Posterior vena cava (tissue), 2 donors: ENCODE measurements around the gene HAVCR2. TPM values are rescaled to one million over a fixed set of nuclear protein-coding genes. Genes with fewer than 3 reads are reported as not detected.
"Not testable (repeated sequence)": the region's sequence is repeated elsewhere in the genome, so short reads cannot be mapped to it uniquely, and the experiment has no call there.

ENCODE experiments used
- DNase-seq: peaks from one replicate; pipeline ENCODE4 v3.0.0-alpha.2; 2020; ENCODE audit warnings: low spot score
- intact Hi-C, 2 donors: fragments of 100-400 bp; cut with DNase I; formaldehyde crosslinking; loops; one replicate each; pipeline versions ENCODE4 v1.14.1 to v1.14.2; 2022 to 2023
- total RNA-seq, 2 donors: library from RNA; stranded (reverse); fragmentation: NEBNext Ultra II Directional; extraction: Animal tissue kit (Norgen Biotek cat#: 25700); gene quantifications; one replicate each; pipeline ENCODE4 v1.2.1, GENCODE V29; 2021
- donor health status: DM: yes; HTN: yes; CAD: no.
- donor health status: DM: yes; HTN: yes; CAD: no.

HAVCR2 gene
- total RNA-seq, 2 donors from 2014 or later, result 8.4 to 16.1 TPM

- DNase-seq, result no peak
Measured at GRCh38 chr5:157051604-157052245, 57.1 kb downstream of the HAVCR2 start.

GRCh38 chr5:157050050-157050449, 58.8 kb downstream of the HAVCR2 start:
- intact Hi-C loops, result no loop called here
- no peak for DNase-seq

More at GRCh38 chr5:157051604-157052245, 57.1 kb downstream of the HAVCR2 start:
- intact Hi-C loops, result no loop called here

DNA sequence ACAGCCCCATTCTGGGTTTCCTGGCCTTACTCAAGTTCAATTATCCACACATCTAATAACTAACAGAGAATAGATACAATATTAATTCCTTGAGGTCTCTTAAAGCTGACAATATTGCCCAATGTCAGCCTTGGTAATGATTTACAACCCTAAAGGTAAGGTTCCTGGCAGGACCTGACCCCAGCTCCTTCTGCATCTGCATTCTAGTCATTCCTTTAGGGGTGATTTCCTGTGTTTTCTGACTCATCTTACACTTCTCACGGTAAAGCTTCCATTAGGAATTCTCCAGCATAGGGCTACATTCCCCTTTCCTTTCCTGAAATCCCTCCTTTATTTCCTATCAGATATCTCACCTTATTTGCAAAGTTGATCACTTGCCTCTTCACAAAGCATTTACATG, 59.2 kb downstream of the HAVCR2 start:
- DNase-seq, result no peak
- intact Hi-C loops, result no loop called here

- no peak for DNase-seq
- intact Hi-C loops, result no loop called here
Measured at GRCh38 chr5:157047898-157048297, 60.9 kb downstream of the HAVCR2 start.

- intact Hi-C loops, DNase-seq: not testable (repeated sequence)
Measured at GRCh38 chr5:157047016-157047415, 61.8 kb downstream of the HAVCR2 start.

- DNase-seq, result no peak
- intact Hi-C loops, result no loop called here
Measured at GRCh38 chr5:157046041-157046440, 62.8 kb downstream of the HAVCR2 start.

DNA sequence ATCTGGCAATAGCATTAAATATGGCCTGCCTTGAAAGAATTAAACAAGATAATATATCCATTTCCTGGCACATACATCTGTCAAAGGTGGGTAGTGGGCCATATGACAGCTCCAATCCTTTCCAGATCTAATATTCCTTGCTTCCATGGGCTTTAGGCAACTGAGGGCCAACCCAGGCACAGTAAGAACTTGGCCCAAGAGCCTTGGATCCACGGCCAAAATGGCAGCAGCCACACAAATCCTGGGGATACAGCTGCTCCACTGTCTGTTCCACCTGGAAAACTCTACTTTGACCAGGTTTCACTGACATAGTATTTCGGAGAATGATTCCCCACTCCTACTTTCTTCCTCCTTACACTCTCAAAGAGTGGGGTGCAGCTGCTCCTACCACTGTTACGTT, 63.2 kb downstream of the HAVCR2 start:
- no peak for DNase-seq
- intact Hi-C loops, result no loop called here

DNA sequence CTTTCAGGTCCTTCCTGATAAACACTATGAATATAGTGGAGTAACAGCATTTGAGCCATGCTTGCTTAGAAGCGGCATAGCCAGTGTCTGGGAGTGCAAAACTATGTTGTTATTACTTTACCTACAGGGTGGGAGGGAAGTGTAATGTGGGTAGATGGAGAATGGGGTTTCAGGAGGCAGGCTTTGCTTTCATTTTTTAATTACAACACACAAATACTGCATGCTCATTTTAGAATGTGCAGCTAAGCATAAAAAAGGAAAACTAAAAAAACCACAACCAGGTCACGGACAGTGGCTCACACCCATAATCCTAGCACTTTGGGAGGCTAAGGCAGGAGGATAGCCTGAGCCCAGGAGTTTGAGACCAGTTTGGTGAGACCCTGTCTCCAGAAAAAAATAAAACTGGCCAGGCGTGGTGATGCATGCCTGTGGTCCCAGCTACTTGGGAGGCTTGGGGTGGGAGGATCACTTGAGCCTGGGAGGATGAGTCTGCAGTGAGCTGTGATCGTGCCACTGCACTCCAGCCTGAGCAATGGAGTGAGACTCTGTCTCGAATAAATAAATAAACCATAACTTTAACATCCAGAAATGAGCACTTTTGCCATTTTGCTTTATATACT, 70.2 kb downstream of the HAVCR2 start:
- intact Hi-C loops, result no loop called here
- no peak for DNase-seq

Other genes starting within 250 kb of the HAVCR2 start
- gene TIMD4, start 145.8 kb downstream of the HAVCR2 start, total RNA-seq, result under 1 TPM in 1 of 2 donors, not detected in 1; 0.42 TPM
- under 1 TPM in 1 of 2 donors, not detected in 1; 0.19 TPM for gene HAVCR1, start 49.9 kb downstream of the HAVCR2 start, total RNA-seq
- 10 to 100 TPM; 10.5 to 14.2 TPM for gene MED7, start 33.8 kb upstream of the HAVCR2 start, total RNA-seq
- not detected for gene GARIN3, start 57.2 kb upstream of the HAVCR2 start, total RNA-seq
- 1 to 10 TPM; 1.2 to 2.6 TPM for gene ITK, start 71.8 kb upstream of the HAVCR2 start, total RNA-seq
- gene CYFIP2, start 157.1 kb upstream of the HAVCR2 start, total RNA-seq, result 100 to 1,000 TPM in 1 of 2 donors, 10 to 100 TPM in 1; 96.6 to 109 TPM